HepG2 (cell line): Measurements from ENCODE around the gene TSEN54. TPM values are rescaled to one million over a fixed set of nuclear protein-coding genes. Genes with fewer than 3 reads are reported as not detected.

ENCODE experiments used
- ATAC-seq: fragments of 200-7000 bp; cut with Tn5 transposase; 3 replicates; pipeline ENCODE4 v1.9.1; 2020; ENCODE audit warnings: mild to moderate bottlenecking, moderate library complexity
- BruUV-seq: library from RNA; stranded (reverse); fragments of 400-500 nt; replicated peaks from 2 replicates; lab custom pipeline; 2021; lab: Mats Ljungman, UMichigan
- CTCF ChIA-PET: fragments of 300-600 bp; formaldehyde crosslinking; extraction: SDS; loops from one replicate; lab custom pipeline; 2021; ENCODE audit warnings: low total read pairs, inconsistent platforms, low intra/inter-chr PET ratio; lab: Yijun Ruan, JAX
- POLR2A ChIA-PET: fragments of 350-600 bp; sonication (Branson Sonifier 250); formaldehyde crosslinking; loops from one replicate; lab custom pipeline; 2020; ENCODE audit warnings: antibody characterized with exemption, inconsistent platforms; lab: Yijun Ruan, JAX
- DNase-seq: peaks from one replicate; pipeline ENCODE4 v3.0.0-alpha.2; 2015; ENCODE audit warnings: low spot score
- FAIRE-seq: peaks from 3 replicates; lab custom pipeline; 2011; peaks lifted over from hg19 to GRCh38; lab: Jason Lieb, UNC
- H2AFZ ChIP-seq: one replicate; pipeline ENCODE4 v1.6.1; 2011; ENCODE audit warnings: low read length, inconsistent platforms
- H3K27ac ChIP-seq: fragments of 300-600 bp; 3 replicates; pipeline ENCODE4 v1.8.0; 2011; ENCODE audit warnings: mixed run types, mild to moderate bottlenecking, mixed read lengths, low read length, inconsistent platforms; ENCODE audit not compliant: insufficient read depth; ENCODE audit errors: extremely low read length
- H3K27me3 ChIP-seq, 2 experiments: fragments of 200-600 bp in 1 of 2; 2 replicates in 1 of 2; 3 replicates in 1 of 2; pipeline versions ENCODE4 v1.6.0 to v1.8.0; 2011; ENCODE audit warnings: low read length in 2 of 2, mild to moderate bottlenecking in 2 of 2, moderate library complexity in 2 of 2, inconsistent platforms in 1 of 2; ENCODE audit not compliant: insufficient read depth in 2 of 2, control insufficient read depth in 1 of 2
- H3K36me3 ChIP-seq, 2 experiments: fragments of 200-600 bp in 1 of 2; replicated peaks in 1 of 2; 2 replicates in 1 of 2; 3 replicates in 1 of 2; pipeline versions ENCODE4 v1.5.1 to v1.8.0; 2011; ENCODE audit warnings: low read length in 2 of 2, inconsistent platforms in 1 of 2; ENCODE audit not compliant: insufficient read depth in 2 of 2, control insufficient read depth in 1 of 2
- H3K4me1 ChIP-seq: 2 replicates; pipeline ENCODE4 v1.5.1; 2012; ENCODE audit warnings: low read length, inconsistent platforms; ENCODE audit not compliant: insufficient read depth
- H3K4me2 ChIP-seq: 2 replicates; pipeline ENCODE4 v1.6.0; 2011; ENCODE audit warnings: low read depth, low read length, inconsistent platforms
- H3K4me3 ChIP-seq, 3 experiments: fragments of 200-600 bp in 1 of 3; sonication (generic), shearing (Covaris generic) in 1 of 3; replicated peaks in 1 of 3; 2 replicates each; pipeline ENCODE4 v1.5.1; 2011 to 2016; ENCODE audit warnings: low read length in 3 of 3, inconsistent platforms in 2 of 3, low read depth in 2 of 3, mild to moderate bottlenecking in 2 of 3, control low read depth in 1 of 3, mixed read lengths in 1 of 3; ENCODE audit not compliant: insufficient read depth in 1 of 3
- H3K79me2 ChIP-seq: one replicate; pipeline ENCODE4 v1.6.1; 2011; ENCODE audit warnings: low read length, inconsistent platforms; ENCODE audit not compliant: insufficient read depth
- H3K9ac ChIP-seq: 2 replicates; pipeline ENCODE4 v1.6.0; 2011; ENCODE audit warnings: mild to moderate bottlenecking, low read depth, low read length, inconsistent platforms; ENCODE audit not compliant: insufficient read depth
- H3K9me3 ChIP-seq: 2 replicates; pipeline ENCODE4 v1.5.1; 2012; ENCODE audit warnings: mild to moderate bottlenecking, low read length
- H4K20me1 ChIP-seq: 2 replicates; pipeline ENCODE4 v1.6.0; 2011; ENCODE audit warnings: inconsistent platforms, mild to moderate bottlenecking, low read length, moderate library complexity; ENCODE audit not compliant: insufficient read depth
- FOXA1 ChIP-seq, 2 experiments: fragments of 450-650 bp in 1 of 2; sonication (generic) in 1 of 2; formaldehyde crosslinking in 1 of 2; IDR thresholded peaks; 2 replicates each; pipeline versions ENCODE4 v1.4.0 to v1.6.1; 2016 to 2020; ENCODE audit warnings: missing genetic modification reagents in 1 of 2
- ZNF687 ChIP-seq: sonication (generic); formaldehyde crosslinking; IDR thresholded peaks from 2 replicates; pipeline ENCODE4 v1.5.1; 2020; ENCODE audit warnings: mild to moderate bottlenecking, missing genetic modification reagents, moderate library complexity
- WGBS: methylation state at CpG from one replicate; pipeline ENCODE4 v1.1.6; 2017; ENCODE audit warnings: low lambda C conversion rate; 5-methylcytosine and 5-hydroxymethylcytosine counted together
- in situ Hi-C: cut with HindIII; loops from 2 replicates; pipeline ENCODE4 v1.10.0; 2017; ENCODE audit warnings: low pct_unique_long_range_greater_than_20kb; ENCODE audit not compliant: extremely low pct_ligation_motif_present
- intact Hi-C: fragments of 100-400 bp; cut with micrococcal nuclease; formaldehyde crosslinking; loops from one replicate; pipeline ENCODE4 v1.10.0; 2022; ENCODE audit not compliant: unreplicated experiment
- polyA plus RNA-seq, 8 experiments: library from polyadenylated mRNA; depleted of rRNA in 3 of 8; stranded (reverse) in 7 of 8; unstranded in 1 of 8; fragments of >200 nt; fragmentation: Illumina TruSeq in 4 of 8; extraction: Trizol in 4 of 8; gene quantifications; 2 replicates each; pipeline versions ENCODE4 v1.2.1 to v1.2.3, GENCODE V29; 2011 to 2016; ENCODE audit warnings: low read depth in 4 of 8, missing spikeins in 1 of 8, mixed read lengths in 1 of 8; ENCODE audit not compliant: insufficient read depth in 1 of 8
- total RNA-seq, 5 experiments: library from RNA; depleted of rRNA; stranded (reverse); fragments of >200 nt; fragmentation: Illumina TruSeq; extraction: Trizol; gene quantifications; 2 replicates each; pipeline ENCODE4 v1.2.3, GENCODE V29; 2016; ENCODE audit warnings: low read depth in 1 of 5

The TSEN54 gene
- total and polyA plus RNA-seq, 2 of the 13 experiments (the other 11 are each of a cell fraction or from before 2014, with no cell fraction given): 62.9 to 63.3 TPM

DNA sequence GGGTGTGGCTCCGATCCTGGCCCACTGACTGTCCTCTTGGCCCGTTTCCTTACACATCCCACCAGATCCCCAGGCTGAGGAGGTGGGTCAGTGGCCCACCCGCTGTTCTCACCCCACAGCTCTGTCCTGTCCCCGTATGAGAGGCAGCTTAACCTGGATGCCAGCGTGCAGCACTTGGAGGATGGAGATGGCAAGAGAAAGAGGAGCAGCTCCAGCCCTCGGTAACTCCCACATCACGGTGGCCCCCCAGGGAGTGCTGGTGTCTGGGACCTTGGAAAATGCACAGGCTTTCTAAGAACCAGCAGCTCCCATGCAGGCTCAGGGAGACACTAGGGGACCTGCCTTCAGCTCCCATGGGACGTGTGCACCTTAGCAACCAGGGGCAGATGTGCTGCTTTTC lies 5.0 kb downstream of the TSEN54 start:
- Histone ChIP-seq H4K20me1 (0 out of 2 replicates have a peak, but pooled peaks cover 4% of the 10 kb centered on the region), H3K36me3 (peaks cover 7 to 31% of the 10 kb centered on the region in 2 experiments; a peak in 4 of 5 replicates), H3K4me3 (no peak overlapping the region), H3K79me2 (peaks cover 8% of the 10 kb centered on the region), H2AFZ (no peak overlapping the region), H3K4me1 (peaks cover 26% of the 10 kb centered on the region), H3K4me2 (no peak overlapping the region), H3K9ac (no peak overlapping the region), H3K27ac (no peak overlapping the region), H3K9me3 (no peaks in the 10 kb centered on the region), H3K27me3 (no peaks in the 10 kb centered on the region)
- intact Hi-C loops: no loop called here
- in situ Hi-C loops: no loop called here
- WGBS: 95% methylated on average over 8 of the region's 8 CpGs
- POLR2A ChIA-PET: interaction anchor here (0.6 to 1.5 kb wide), 2 partner anchors 36 to 58 kb away, joined by 3 read pairs; no protein-coding TSS in a partner anchor
- BruUV-seq: no TSS peak
- ATAC-seq (no peak), DNase-seq (no peak), FAIRE-seq (no peak)
- CTCF ChIA-PET: no interaction called here
- TF ChIP-seq FOXA1 (IDR thresholded peaks at IDR 0.05) (no peak), FOXA1 (CRISPR knock-in tag; IDR thresholded peaks at IDR 0.05) (no peak), ZNF687 (CRISPR knock-in tag) (0 out of 2 replicates have a peak, but pooled peaks have one; percentile 3)
